Measurements from ENCODE around the gene CUTC. TPM values are rescaled to one million over a fixed set of nuclear protein-coding genes. Genes with fewer than 3 reads are reported as not detected.

CUTC gene
- total RNA-seq, 2 experiments from 2014 or later, result 25.6 to 28.2 TPM

GRCh38 chr10:99796928-99797327 is 64.9 kb downstream of the CUTC start:
- no peaks in the 10 kb centered on the region for H3K36me3 Mint-ChIP-seq (ENCODE audit: low read depth)
- no peak overlapping the region for H3K4me3 Mint-ChIP-seq
- CTCF ChIA-PET, result no interaction called here
- POLR2A ChIA-PET, result no interaction called here
- no peaks in the 10 kb centered on the region for H3K27me3 Mint-ChIP-seq
- no peak overlapping the region for H3K27ac Mint-ChIP-seq
- H3K4me1 Mint-ChIP-seq, result no peaks in the 10 kb centered on the region
- DNase-seq, result no peak
- no peaks in the 10 kb centered on the region for H3K9me3 Mint-ChIP-seq

GRCh38 chr10:99798031-99798430 is 66.0 kb downstream of the CUTC start:
- no peak for DNase-seq
- Mint-ChIP-seq H3K27me3 (no peaks in the 10 kb centered on the region), H3K4me1 (no peaks in the 10 kb centered on the region), H3K36me3 (ENCODE audit: low read depth) (no peaks in the 10 kb centered on the region), H3K27ac (no peak overlapping the region), H3K9me3 (no peaks in the 10 kb centered on the region), H3K4me3 (no peak overlapping the region)
- POLR2A ChIA-PET, result no interaction called here
- CTCF ChIA-PET, result interaction anchor here (1.0 kb wide), 1 partner anchor 248 kb away, joined by 4 read pairs; no protein-coding TSS in a partner anchor

GRCh38 chr10:99798920-99799319 is 66.9 kb downstream of the CUTC start:
- ChIA-PET POLR2A (no interaction called here), CTCF (interaction anchor here (1.0 kb wide), 1 partner anchor 247 kb away, joined by 4 read pairs; no protein-coding TSS in a partner anchor)
- no peak overlapping the region for H3K27ac Mint-ChIP-seq
- no peak overlapping the region for H3K4me3 Mint-ChIP-seq
- H3K27me3 Mint-ChIP-seq, result no peaks in the 10 kb centered on the region
- no peaks in the 10 kb centered on the region for H3K9me3 Mint-ChIP-seq
- H3K36me3 Mint-ChIP-seq (ENCODE audit: low read depth), result no peaks in the 10 kb centered on the region
- H3K4me1 Mint-ChIP-seq, result no peaks in the 10 kb centered on the region
- DNase-seq, result no peak

GRCh38 chr10:99799613-99800012 is 67.6 kb downstream of the CUTC start:
- H3K4me1 Mint-ChIP-seq, result no peaks in the 10 kb centered on the region
- no peaks in the 10 kb centered on the region for H3K9me3 Mint-ChIP-seq
- POLR2A ChIA-PET, result no interaction called here

GRCh38 chr10:99804471-99804870 is 72.4 kb downstream of the CUTC start:
- Mint-ChIP-seq H3K27me3 (no peaks in the 10 kb centered on the region), H3K4me3 (no peak overlapping the region), H3K4me1 (no peaks in the 10 kb centered on the region), H3K36me3 (ENCODE audit: low read depth) (no peaks in the 10 kb centered on the region), H3K9me3 (no peaks in the 10 kb centered on the region), H3K27ac (no peak overlapping the region)
- ChIA-PET CTCF (interaction anchor here (1.1 kb wide), 1 partner anchor 39 kb away, joined by 3 read pairs; no protein-coding TSS in a partner anchor), POLR2A (no interaction called here)
- DNase-seq, result no peak

More at GRCh38 chr10:99799613-99800012, 67.6 kb downstream of the CUTC start:
- Mint-ChIP-seq H3K27me3 (no peaks in the 10 kb centered on the region), H3K4me3 (no peak overlapping the region), H3K36me3 (ENCODE audit: low read depth) (no peaks in the 10 kb centered on the region), H3K27ac (no peak overlapping the region)
- no peak for DNase-seq
- CTCF ChIA-PET, result no interaction called here

GRCh38 chr10:99805190-99805589 is 73.2 kb downstream of the CUTC start:
- POLR2A ChIA-PET, result interaction anchor here (0.8 kb wide), 1 partner anchor 72 kb away, joined by 3 read pairs; no protein-coding TSS in a partner anchor
- Mint-ChIP-seq H3K9me3 (no peaks in the 10 kb centered on the region), H3K36me3 (ENCODE audit: low read depth) (no peaks in the 10 kb centered on the region), H3K27ac (no peak overlapping the region), H3K27me3 (no peaks in the 10 kb centered on the region), H3K4me3 (no peak overlapping the region), H3K4me1 (no peaks in the 10 kb centered on the region)
- CTCF ChIA-PET, result no interaction called here
- DNase-seq, result no peak

Other genes starting within 250 kb of the CUTC start
- gene NKX2-3, start 199.3 kb upstream of the CUTC start, total RNA-seq, result not detected
- 10 to 100 TPM; 66.7 to 67.9 TPM for gene SLC25A28, start 111.8 kb upstream of the CUTC start, total RNA-seq
- 1 to 10 TPM; 4.1 to 4.3 TPM for gene ENTPD7, start 72.7 kb upstream of the CUTC start, total RNA-seq
- gene COX15, start 107 bp upstream of the CUTC start, total RNA-seq, result 10 to 100 TPM; 38.5 to 39.0 TPM
- gene ABCC2, start 50.4 kb downstream of the CUTC start, total RNA-seq, result under 1 TPM; 0.73 to 0.95 TPM

All from activated CD4-positive, alpha-beta memory T cell treated with anti-CD3 and anti-CD28 coated beads, Interleukin-2, amount 10 ng/mL, durations not matched to agents 7 days and 5 days (primary cell).